PC-9 (cell line): ENCODE measurements around the gene PPP1R37.

Experiments
- CTCF ChIP-seq: fragments of 200-600 bp; sonication (generic); conservative IDR thresholded peaks from 2 replicates; pipeline ENCODE4 v1.6.1; 2017; ENCODE audit warnings: mixed run types, antibody characterized with exemption, mild to moderate bottlenecking, moderate library complexity
- EZH2 ChIP-seq: fragments of 200-600 bp; sonication (generic); IDR thresholded peaks from 2 replicates; pipeline ENCODE4 v1.8.0; 2017; ENCODE audit warnings: antibody characterized with exemption, low read depth

DNA sequence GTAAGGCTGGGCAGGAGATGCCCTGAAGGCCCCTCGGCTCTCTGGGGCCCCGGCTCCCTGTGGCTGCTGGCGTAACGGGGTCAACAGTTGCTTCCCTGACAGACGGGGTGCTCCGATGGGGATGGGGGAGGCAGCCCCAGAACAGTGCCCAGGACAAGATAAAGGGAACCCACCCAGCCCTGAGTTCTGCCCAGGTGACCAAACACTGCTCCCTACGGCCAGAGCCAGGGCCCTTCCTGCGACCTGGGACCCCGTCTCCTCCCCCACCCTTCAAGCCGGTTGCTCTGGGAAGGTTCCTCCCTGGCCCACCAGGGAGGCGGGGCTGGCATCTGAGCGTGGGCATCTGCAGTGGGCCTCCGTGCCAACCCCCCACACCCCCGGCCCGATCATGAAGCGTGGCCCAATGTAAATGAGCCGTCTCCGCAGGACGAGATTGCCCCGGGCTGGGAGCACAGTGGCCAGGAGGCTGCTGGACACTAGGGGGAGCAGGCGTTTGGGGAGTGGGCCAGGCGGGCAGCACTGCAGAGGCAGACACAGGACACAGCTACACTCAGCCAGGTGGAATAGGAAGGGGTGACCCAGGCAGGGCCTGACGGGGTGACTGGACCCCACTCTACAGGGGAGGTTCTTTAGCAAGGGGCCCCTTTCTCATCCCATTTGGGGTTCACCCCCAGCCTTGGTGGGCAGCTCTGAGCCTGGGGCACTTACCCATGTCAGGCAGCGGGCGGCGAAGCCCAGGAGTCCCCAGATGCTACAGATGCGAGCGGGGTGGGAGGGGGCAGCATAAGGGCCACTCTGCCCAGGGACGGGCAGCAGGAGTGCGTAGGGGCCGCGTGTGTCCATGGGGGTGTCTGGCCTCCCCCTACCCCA lies 69.0 kb downstream of the PPP1R37 start:
- TF ChIP-seq EZH2 (no peak), CTCF (peak; percentile 57; the same call in 1 of the 2 replicates)
